Inflammatory macrophage (primary cell): ENCODE measurements around the gene GRIK2.

ENCODE experiments used
- DNase-seq, 2 donors: peaks; one replicate each; pipeline ENCODE4 v3.0.0-alpha.2; 2020 to 2022

GRIK2 gene

DNA sequence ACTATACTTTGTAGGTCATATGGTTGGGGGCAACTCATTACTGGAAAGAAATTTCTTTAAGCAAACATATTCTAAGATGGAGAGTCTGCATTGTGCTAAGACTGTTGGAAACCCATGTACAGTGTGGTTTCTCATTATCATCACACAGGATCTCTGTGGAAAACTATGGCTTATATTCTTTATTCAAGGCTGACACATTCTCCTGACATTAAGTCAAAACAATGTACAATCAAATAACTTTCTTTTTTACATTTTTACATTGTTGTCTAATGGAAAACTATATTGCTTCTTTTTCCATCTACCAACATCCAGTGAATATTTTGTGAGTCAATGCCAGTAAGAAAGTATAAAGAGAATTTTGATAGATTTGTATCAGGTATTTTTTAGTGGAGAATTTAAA lies 417.6 kb downstream of the GRIK2 start:
- no peak for DNase-seq

DNA sequence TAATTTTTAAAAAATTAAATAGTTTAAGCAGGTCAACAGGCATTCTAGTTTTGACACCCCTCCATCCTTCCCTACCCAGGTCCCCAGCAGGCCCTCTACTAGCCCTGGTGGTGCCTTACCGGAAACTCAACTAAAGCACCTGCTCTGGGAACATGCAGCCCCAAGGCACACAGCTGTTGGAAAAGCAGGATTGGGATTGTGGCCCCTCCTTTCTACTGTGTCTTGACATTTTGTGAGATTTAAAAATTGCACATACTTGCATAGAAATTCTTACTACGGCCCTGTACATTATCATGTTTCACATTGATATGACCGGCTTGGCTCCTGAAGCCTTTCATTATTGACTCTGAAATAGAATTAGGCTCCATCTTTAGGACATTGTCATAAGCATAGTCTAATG lies 423.2 kb downstream of the GRIK2 start:
- DNase-seq, result no peak

DNA sequence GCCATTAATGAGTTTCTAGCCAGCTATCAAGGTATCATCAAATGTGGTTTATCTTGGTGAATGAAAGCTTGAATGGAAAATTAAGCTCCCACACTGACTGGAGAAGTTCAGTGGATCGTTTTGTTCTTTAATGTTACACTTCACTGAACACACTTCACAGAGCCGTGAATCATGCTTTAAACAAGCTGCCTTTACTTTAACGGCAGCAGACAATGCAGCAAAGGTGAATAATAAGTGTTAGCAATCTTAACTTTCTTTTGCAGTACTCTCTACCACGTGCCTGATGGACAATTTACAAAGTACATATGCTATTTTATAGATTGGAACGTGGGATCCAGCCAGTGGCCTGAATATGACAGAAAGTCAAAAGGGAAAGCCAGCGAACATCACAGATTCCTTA lies 424.5 kb downstream of the GRIK2 start:
- DNase-seq, result no peak

DNA sequence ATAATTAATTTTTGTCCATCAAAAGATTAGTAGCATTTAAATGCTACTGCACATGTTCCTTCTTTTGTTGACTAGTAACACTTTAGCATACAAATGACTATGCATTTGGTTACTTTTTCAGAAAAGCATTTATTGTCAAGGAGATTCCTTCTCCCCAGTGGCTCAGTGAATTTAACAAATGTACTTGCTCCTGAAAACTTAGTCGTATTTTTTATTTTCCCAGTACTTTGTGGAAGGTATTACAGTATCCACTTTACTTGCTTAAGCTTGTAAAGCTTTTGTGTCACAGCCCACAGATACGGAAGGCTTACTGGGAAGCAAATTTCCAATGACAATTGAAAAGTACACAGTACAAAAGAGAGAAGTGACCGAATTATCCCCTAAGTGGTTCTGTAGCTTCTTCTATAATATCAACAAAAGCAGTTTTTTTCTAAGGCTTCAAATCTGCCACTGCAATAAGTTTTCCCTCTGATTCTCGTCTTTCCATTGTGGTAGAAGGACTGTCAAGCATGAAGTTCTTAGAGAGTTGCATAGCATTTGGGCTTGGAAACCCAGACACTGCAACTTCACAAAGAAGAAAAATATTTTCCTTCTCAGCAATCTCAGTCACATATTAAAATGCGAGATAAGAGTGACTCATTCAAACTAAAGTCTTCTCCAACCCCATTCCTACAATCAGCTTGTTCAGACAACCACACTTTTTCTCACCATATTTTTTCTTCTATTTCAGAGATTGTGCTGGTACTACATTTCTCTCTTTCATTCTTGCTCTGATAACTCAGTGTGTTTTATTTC lies 431.2 kb downstream of the GRIK2 start:
- DNase-seq, result no peak

DNA sequence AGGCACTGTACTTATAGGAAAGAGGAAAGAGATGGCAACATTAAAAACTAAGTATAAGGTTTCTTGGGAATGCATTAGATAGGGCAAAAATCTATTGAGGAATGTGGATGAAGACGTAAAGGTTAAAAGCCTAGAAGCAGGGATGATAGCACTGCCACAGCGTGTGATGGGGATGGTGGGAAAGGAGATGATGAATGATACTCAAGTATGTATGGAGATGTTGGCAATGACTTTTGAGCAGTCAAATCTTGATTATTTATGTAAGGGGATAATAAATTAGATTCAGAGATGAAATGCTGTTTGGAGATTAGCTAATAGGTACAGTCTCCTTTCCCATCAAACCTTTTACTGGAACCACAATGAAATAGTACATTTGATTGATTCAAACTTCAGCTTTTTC lies 432.8 kb downstream of the GRIK2 start:
- DNase-seq, result no peak

DNA sequence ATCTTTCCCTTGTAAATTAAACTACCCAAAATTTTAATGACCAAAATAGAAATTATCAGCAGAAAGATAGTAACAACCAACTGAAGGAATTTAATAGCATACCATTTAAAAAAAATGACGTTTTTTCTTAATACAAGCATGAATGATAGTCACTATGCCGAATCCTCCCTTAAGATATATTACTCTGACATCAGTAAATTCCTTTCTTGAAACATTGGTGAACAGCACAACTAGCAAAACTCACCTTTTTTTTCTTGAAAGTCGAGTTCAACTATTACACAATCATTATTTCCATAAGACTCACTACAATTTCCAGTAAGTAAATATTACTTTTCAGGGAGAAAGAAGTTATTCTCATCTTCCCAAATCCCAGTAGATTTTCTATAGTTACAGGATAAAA lies 433.2 kb downstream of the GRIK2 start:
- DNase-seq, result no peak

DNA sequence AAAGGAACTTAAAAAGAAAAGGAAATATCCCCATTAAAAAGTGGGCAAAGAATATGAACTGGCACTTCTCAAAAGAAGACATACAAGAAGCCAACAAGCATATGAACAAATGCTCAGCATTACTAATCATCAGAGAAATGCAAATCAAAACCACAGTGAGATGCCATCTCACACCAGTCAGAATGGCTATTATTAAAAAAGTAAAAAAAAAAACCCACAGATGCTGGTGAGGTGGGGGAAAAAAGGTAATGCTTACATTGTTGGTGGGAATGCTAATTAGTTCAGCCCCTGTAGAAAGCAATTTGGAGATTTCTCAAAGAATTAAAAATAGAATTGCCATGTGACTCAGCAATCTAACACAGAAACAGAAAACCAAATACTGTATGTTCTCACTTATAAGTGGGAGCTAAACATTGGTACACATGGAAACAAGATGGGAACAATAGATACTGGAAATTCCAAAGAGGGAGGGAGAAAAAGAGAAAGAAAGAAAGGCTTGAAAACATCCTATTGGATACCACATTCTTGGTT lies 437.1 kb downstream of the GRIK2 start:
- no peak for DNase-seq

DNA sequence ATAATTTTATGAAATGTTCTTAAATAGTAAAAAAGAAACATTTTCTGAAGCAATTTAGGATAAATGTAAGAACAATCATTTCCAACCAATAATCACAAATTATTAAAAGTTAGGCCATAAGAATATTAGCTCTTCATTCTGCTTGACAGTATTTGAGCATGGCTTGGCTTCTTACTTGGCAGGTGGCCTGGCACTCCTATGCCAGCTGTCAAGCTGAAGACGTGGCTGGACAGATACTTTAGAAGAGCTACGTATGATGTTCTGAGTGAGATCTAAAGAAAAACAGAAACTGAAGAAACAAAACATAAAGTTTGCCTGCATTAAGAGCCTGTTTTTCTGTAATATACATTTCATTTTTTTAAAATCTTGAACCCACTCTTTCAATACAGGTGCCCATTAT lies 438.9 kb downstream of the GRIK2 start:
- DNase-seq, result no peak

DNA sequence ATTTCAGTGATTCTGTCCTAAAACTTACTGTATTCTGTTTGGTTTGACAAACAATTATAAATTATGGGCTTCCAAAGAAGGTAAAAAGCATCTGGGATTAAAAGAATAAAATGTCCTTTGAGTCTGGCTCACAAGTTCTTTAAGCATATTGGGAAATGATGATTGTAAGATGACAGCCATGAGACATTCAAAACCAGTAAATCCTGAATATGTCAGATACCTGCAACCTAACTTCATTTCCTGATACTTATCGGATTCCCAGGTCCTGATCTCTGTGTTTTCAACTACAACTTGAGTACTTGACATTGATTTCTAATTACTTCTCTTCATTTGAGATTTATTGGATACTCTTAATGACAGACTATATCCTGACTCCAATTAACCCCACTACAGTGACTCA lies 446.6 kb downstream of the GRIK2 start:
- DNase-seq, result no peak

DNA sequence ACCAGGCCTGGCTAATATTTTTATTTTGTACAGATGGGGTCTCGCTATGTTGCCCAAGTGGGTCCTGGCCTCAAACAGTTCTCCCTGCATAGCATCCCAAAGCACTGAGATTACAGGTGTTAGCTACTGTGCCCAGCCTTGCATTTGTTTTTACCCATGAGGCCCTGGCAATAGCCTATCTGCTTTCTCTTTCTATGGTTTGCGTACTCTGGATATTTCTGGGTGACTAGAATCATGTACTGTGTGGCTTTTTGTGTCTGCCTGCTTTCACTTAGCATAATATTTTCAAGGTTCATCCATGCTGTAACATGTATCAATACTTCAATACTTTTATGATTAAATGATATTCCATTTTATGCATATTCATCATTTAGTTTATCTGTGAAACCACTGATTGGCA lies 451.7 kb downstream of the GRIK2 start:
- DNase-seq, result no peak

DNA sequence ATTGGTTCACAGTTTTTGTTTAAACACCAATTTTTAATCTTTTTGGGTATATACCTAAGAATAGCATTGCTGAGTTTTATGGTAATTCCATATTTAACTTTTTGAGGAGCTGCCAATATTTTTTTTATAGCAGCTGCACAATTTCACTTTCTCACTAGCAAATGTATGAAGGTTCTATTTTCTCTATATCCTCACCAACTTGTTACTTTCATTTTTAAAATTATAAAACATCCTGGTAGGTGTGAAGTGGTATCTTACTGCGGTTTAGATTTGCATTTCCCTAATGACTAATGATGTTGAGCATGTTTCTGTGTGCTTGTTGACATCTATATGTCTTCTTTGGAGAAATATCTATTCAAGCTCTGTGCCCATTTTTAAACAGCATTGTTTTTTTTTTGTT lies 452.1 kb downstream of the GRIK2 start:
- DNase-seq, result no peak

DNA sequence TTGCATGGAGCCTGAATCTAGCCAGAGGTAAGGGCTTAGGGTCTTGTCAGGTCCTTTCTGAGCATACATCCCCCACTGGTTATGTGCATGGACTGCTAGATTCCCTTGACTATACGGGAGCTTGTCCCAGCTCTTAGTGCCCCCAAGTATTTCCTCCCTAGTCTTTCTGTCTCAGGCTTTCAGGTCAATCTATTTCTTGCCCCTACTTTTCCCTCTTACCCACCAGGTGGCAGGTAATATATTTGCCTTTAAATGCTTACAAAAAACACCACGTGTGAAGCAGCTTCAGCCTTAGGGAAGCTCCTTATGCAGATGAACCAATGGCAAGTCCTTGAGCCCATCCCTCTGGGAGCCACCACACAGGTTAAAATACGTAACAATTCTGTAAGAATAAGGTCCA lies 454.2 kb downstream of the GRIK2 start:
- DNase-seq, result no peak

DNA sequence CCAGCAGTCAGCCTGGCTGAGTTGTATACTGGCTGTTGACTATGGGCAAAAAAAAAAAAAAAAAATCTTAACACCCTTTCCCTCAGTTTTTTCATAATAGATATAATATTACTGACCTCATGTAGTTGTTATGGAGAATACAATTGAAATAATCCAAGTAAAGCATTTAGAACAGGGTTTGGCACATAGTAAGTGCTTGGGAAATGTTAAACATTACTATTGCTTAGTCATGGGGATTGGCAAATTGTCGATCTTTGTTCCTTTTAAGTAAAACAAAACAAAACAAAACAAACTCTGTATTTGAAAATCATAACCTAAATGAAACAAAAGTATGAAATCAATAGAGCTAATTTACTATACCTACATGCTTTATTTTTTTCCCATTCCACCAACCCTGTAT lies 458.4 kb downstream of the GRIK2 start:
- no peak for DNase-seq

DNA sequence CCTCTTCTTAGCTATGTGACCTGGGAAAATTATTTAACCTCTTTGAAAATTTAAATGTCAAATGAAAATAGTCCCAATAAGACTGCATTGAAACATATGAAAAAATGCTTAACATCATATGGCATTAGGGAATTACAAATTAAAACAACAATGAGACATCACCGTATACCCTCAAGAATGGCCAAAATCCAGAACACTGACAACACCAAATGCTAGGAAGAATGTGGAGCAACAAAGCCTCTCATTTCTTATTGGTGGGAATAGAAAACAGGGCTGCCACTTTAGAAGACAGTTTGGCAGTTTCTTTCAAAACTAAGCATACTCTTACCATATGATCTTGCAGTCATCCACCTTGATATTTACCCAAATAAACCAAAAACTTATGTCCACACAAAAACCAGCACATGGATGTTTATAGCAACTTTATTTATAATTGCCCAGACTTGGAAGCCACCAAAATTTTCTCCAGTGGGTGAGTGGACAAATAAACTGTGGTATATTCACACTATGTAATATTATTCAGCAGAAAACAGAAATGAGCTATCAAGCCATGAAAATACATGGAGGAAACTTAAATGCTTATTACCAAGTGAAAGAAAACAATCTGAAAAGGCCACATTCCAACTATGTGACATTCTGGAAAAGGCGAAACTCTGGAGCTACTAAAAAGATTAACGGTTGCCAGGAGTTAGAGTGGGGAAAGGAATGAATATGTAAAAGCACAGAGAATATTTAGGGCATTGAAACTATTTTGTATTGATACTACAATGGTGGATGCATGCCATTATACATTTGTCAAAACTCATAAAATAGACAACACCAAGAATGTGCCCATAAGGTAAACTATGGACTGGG lies 459.9 kb downstream of the GRIK2 start:
- DNase-seq, result no peak

DNA sequence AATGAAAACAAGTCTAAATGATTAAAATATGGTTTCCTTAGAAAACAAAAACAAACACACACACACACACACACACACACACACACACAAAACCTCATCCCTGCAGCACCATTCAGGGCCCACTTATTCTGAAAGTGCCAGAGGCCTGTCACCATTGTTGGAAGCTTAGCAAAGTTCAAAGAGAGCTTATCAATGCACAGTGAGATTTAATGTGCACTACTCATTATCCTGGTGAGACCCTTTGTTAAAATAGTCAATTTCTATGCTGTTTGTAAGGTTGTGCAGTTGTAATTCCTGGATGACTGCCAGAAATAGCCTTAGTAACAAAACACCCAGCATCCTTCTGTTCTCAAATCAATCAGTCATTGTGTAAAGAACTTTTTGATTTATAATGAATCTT lies 482.9 kb downstream of the GRIK2 start:
- no peak for DNase-seq

DNA sequence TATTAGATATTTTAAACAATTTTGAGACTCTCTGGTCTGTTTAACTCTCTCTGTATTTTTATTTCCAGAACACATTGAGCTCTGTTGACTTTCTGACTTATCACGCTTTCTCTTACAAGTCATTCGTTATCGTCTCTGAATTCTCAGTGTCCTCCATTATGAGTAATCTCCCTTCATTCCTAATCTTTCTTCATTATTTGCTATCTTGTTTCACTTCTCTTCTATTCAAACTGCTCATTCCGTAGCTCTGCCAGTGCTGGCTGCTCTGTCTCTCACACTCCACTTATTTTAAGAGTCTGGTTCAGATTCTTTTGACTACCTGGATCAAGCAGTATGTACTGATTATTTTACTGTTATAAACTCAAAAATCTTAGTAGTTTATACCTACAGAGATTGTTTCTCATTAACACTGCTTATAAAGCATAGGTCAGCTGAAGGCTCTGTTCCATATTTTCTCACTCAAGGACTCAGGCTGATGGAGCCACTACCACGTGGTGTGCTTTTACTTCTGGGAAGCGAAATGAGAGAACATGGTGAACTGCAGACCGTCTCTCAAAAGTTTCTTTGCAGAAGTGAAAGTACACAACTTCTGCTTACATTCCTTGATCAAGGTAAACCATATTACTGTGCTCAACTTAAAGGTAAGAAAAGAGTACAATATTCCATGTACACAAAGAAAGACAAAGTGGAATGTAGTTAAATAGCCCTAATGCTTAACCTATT lies 485.2 kb downstream of the GRIK2 start:
- no peak for DNase-seq

DNA sequence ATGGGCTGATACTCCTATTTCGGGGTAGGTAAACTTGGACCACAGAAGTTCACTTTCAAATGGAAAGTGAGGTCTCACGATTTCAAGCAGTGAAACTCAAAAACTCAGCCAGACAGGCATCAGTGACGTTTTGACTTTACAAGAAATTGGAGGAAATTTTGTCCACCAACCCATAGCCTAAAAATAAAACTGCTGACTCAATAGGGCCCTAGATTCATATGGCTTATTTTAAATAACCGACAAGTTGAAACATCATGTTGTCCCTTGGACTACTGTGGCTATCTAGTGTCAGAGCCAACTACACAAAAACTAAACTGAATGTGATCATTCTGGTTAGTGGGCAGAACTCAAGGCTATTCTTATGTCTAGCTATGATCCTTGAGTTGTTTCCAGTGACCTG lies 486.3 kb downstream of the GRIK2 start:
- DNase-seq, result no peak

DNA sequence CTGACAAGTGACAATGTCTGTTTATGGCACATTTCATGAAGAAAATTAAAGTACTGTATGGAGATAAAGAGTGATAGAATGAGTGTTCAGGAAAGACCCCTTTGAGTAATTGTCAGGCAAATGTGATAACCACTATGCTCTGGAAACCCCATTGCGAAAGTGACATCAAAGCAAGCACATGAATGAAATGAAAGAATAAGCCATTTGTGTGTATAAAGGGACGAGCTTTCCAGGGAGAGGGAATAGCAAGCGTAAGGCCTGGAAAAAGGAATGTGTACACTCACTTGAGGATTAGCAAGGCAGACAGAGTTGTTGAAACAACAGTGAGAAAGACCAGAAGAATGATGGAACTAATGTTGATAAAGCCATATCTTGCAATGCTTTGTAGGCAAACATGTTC lies 490.0 kb downstream of the GRIK2 start:
- no peak for DNase-seq

DNA sequence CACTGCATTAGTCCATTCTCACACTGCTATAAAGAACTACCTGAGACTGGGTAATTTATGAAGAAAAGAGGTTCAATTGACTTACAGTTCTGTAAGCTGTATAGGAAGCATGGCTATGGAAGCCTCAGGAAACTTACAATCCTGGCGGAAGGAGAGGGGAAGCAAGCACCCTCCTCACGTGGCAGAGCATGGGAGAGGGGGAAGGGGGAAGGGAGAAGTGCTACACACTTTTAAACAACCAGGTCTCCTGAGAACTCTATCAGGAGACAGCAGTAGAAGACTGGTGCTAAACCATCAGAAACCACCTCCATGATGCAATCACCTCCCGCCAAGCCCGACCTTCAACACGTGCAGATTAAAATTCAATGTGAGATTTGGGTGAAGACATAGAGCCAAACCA lies 494.0 kb downstream of the GRIK2 start:
- no peak for DNase-seq

DNA sequence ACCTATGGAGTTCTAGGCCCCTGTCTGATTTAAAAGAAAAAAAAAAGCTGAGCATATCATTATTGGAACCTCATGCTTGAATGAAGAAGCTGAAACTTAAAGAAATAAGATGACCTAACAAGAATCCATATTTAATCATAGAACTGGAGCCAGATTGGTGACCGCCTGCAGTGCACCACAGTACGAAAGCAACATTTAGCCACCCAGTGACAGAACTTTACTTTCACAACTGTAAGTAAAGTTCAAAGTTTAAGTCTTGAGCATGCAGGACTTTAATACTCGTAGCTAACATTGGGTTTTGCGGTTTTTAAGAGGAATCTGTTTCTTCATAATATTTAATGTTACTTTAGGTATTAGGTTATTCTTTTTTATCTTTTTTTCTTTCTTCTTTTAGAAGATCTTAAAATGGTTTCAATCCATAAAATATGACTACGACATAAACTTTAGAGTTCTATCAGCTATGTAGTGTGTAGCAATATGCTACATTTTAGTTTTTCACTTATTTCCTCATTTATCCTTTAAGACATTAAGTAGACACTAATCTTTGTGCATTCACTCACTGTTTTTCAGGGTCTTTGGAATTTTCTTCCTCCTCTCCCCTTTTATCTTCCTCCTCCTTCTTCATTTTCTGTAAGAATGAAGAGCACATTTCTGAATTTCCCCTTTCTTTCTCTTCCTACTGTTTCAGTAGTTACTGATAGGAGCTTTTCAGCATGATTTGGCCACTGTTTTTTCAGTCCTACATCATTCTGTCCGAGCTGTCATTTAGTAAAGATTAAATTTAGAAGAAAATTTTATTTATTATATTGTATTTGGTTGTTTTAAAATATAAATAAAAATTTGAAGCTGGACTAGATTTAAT lies 514.1 kb downstream of the GRIK2 start:
- no peak for DNase-seq

DNA sequence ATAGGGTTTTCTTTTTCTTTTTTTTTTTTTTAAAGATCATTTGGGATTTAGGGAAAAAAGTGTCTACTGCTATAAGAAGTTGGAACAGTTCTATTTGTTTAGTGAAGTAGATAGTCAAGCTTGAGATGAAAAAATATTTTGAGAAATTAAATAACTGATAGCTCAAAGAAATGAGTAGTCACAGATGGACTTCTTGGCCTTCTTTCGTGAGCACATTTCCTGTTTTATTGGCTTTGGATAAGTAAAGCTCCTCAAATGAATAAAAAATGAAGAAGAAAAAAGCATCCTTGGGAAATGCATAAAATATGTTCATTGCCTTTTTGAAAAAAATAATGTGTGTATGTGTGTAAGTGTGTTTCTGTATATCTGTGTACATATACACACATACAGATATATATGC lies 515.9 kb downstream of the GRIK2 start:
- DNase-seq, result no peak

DNA sequence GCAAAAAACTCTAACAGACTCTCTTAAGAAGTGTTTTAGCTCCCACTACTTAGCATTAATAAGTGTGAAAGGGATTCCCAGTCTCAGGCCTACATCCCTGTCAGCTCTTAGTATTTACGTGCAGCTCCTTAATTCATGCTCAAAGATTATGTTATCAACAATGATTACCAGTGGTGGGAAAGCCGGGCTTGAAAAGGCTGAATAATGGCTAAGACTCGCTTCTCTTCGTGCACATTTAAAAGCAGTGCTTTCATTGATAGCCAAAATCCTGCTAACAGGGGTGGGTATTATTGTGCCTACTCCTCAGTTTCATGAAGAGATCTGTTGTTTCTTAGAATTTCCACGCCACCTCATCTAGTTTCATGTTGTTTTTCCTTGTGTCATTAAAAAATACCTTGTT lies 518.8 kb downstream of the GRIK2 start:
- DNase-seq, result no peak
